IMR-90 (cell line): ENCODE measurements around the gene CWC27.

Source experiments
- BHLHE40 ChIP-seq: fragments of 150-350 bp; IDR thresholded peaks from 2 replicates; pipeline ENCODE4 v1.6.1; 2016; ENCODE audit warnings: mild to moderate bottlenecking, low read depth, low read length
- CHD1 ChIP-seq: IDR thresholded peaks from 2 replicates; pipeline ENCODE4 v1.6.1; 2012; ENCODE audit warnings: low read depth, low read length, improper control_type of control experiment
- FOS ChIP-seq: fragments of 150-350 bp; IDR thresholded peaks from 2 replicates; pipeline ENCODE4 v1.6.1; 2016; ENCODE audit warnings: low read depth, low read length
- MAZ ChIP-seq: IDR thresholded peaks from 2 replicates; pipeline ENCODE4 v1.6.1; 2012; ENCODE audit warnings: low read depth, mild to moderate bottlenecking, low read length, improper control_type of control experiment, moderate library complexity, borderline replicate concordance
- MXI1 ChIP-seq: IDR thresholded peaks from 2 replicates; pipeline ENCODE4 v1.6.1; 2012; ENCODE audit warnings: low read depth, mild to moderate bottlenecking, low read length, moderate library complexity, borderline replicate concordance
- NFE2L2 ChIP-seq: fragments of 150-350 bp; IDR thresholded peaks from 2 replicates; pipeline ENCODE4 v1.6.1; 2016; ENCODE audit warnings: low read depth, mild to moderate bottlenecking, low read length
- POLR2A ChIP-seq: IDR thresholded peaks from 2 replicates; pipeline ENCODE4 v1.6.1; 2012; ENCODE audit warnings: mild to moderate bottlenecking, low read depth, low read length
- RAD21 ChIP-seq: IDR thresholded peaks from 2 replicates; pipeline ENCODE4 v1.6.1; 2012; ENCODE audit warnings: low read length, improper control_type of control experiment
- RCOR1 ChIP-seq: IDR thresholded peaks from 2 replicates; pipeline ENCODE4 v1.6.1; 2012; ENCODE audit warnings: mild to moderate bottlenecking, low read length, improper control_type of control experiment; ENCODE audit not compliant: insufficient replicate concordance
- RFX5 ChIP-seq: IDR thresholded peaks from 2 replicates; pipeline ENCODE4 v1.8.0; 2012; ENCODE audit warnings: low read depth, mild to moderate bottlenecking, low read length, moderate library complexity
- SMC3 ChIP-seq: fragments of 150-350 bp; IDR thresholded peaks from 2 replicates; pipeline ENCODE4 v1.6.1; 2016; ENCODE audit warnings: low read depth, mild to moderate bottlenecking, antibody characterized with exemption, low read length, moderate library complexity
- TF ChIP-seq, protein P1 (sequence below): conservative IDR thresholded peaks from 2 replicates; pipeline ENCODE4 v1.5.1; 2012; ENCODE audit warnings: mild to moderate bottlenecking, low read depth, low read length, improper control_type of control experiment

- TF ChIP-seq, protein P1, sequence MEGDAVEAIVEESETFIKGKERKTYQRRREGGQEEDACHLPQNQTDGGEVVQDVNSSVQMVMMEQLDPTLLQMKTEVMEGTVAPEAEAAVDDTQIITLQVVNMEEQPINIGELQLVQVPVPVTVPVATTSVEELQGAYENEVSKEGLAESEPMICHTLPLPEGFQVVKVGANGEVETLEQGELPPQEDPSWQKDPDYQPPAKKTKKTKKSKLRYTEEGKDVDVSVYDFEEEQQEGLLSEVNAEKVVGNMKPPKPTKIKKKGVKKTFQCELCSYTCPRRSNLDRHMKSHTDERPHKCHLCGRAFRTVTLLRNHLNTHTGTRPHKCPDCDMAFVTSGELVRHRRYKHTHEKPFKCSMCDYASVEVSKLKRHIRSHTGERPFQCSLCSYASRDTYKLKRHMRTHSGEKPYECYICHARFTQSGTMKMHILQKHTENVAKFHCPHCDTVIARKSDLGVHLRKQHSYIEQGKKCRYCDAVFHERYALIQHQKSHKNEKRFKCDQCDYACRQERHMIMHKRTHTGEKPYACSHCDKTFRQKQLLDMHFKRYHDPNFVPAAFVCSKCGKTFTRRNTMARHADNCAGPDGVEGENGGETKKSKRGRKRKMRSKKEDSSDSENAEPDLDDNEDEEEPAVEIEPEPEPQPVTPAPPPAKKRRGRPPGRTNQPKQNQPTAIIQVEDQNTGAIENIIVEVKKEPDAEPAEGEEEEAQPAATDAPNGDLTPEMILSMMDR, result no peak
- TF ChIP-seq POLR2A (no peak), BHLHE40 (no peak), SMC3 (no peak), RAD21 (no peak), RCOR1 (no peak), MXI1 (no peak), FOS (no peak), MAZ (no peak), RFX5 (no peak), NFE2L2 (no peak), CHD1 (no peak)
Observed at GRCh38 chr5:64834611-64835010, 65.9 kb downstream of the CWC27 start.
